Activated T-cell treated with anti-CD3 and anti-CD28 coated beads for 24 hours (primary cell): ENCODE measurements around the gene SEMA4F.
"Not testable (repeated sequence)": the region's sequence is repeated elsewhere in the genome, so short reads cannot be mapped to it uniquely, and the experiment has no call there.

Experiments
- DNase-seq: peaks from one replicate; pipeline ENCODE4 v3.0.0-alpha.2; 2020; ENCODE audit warnings: low read depth

SEMA4F gene, protein sequence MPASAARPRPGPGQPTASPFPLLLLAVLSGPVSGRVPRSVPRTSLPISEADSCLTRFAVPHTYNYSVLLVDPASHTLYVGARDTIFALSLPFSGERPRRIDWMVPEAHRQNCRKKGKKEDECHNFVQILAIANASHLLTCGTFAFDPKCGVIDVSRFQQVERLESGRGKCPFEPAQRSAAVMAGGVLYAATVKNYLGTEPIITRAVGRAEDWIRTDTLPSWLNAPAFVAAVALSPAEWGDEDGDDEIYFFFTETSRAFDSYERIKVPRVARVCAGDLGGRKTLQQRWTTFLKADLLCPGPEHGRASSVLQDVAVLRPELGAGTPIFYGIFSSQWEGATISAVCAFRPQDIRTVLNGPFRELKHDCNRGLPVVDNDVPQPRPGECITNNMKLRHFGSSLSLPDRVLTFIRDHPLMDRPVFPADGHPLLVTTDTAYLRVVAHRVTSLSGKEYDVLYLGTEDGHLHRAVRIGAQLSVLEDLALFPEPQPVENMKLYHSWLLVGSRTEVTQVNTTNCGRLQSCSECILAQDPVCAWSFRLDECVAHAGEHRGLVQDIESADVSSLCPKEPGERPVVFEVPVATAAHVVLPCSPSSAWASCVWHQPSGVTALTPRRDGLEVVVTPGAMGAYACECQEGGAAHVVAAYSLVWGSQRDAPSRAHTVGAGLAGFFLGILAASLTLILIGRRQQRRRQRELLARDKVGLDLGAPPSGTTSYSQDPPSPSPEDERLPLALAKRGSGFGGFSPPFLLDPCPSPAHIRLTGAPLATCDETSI

DNA sequence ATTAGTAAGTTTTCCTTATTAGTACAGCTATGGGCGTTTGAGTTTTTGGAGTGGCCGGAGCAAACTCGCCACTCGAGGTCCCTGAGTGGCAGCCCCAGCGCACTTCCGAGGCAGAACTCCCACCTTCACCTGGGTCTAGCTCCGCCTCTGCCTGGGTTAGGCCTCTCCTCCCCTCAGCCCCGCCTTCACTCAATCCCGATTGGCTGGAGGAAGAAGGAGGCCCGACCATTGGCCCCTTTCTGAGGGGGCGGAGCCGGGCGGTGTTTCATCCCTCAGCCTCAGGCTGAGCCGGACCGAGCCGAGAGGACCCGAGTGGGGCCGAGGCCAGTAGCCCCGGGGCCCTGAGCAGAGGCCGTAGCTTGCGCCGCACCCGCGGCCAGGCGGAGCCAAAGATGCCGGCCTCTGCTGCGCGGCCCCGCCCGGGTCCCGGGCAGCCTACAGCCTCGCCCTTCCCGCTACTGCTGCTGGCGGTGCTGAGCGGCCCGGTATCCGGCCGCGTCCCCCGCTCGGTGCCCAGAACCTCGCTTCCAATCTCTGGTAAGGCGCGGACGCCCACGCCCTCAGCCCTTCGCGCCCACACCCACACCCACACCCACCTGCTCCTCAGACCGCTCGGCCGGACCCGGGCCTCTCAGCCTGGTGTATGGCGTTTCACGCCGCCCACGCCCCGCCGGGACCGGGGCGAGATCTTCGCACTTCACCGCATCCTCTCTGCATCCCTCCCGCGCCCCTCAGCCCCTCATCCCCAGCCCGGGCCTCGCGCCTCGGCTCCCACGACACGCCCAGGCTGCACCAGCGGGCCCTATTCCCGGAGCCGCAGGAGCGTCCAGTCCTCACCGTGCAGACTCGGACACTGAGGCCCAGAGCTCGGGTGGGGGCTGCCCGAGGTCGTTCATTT lies at the start of gene SEMA4F:
TSS of gene SEMA4F (plus strand) at position 263 of the 898 bp plus-strand sequence. CDS start at position 393, 130 bp downstream.
- peak; percentile 91 for DNase-seq

DNA sequence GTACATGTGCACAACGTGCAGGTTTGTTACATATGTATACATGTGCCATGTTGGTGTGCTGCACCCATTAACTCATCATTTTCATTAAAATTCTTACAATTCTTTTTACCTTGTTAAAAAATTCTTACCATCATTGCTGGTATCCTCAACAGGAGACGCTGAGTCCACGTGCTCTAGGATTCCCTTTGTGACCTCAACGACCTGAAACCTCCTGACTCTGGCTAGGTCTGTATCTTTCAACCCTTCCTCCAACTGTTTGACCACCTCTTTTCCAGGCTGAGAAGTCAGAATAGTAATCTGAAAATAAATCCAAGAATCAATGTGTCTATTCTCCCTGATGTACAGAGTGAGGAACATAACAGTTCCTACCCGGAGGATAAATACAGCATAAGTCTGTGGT lies 47.1 kb upstream of the SEMA4F start:
- DNase-seq = no peak

DNA sequence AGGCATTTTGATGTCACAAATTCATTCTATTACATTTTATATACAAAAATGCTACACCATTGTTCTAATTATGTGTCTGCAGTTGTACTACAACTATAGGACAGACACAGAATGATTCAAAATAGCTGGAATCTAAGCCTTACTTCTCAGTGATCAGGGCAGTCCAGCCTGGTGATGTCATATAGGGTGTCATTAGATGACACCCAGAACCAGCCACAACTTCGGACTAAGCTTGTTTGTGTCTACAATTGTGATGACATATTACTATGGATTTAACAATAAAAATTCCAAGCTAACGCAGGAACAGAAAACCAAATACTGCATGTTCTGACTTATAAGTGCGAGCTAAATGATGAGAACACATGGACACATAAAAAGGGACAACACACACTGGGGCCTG lies 36.9 kb upstream of the SEMA4F start:
- DNase-seq = no peak

DNA sequence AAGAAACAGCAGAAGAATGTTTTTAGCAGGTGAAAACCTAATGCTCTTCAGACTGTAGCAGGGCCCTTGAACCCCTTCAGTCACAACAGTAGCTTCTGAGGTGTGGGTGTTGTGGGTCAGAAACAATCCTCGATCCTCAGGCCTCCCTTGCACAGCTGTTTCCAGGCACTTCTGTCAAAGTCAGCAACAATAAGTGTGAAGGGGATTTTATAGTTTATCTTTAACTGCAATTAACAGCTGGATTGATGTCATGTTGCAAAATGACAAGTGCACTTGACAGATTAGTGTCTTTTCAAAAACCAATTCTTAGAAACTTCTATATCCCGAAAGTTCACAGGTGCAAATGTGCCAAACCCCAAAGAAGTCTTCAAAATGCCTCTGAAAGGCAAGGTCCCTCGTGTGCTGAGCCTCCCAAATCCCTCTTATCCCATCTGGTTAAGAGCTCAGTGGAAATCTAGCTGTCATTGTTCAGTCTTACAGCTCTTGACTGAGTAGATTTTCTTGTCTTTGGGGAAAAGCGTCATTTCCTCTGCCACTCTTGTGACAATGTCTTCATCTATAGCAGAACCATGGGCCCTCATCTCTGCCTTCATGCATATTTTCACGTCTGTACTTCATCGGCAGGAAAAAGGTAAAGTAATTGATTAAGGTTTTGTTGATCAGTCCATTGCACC lies 35.5 kb upstream of the SEMA4F start:
- no peak for DNase-seq

DNA sequence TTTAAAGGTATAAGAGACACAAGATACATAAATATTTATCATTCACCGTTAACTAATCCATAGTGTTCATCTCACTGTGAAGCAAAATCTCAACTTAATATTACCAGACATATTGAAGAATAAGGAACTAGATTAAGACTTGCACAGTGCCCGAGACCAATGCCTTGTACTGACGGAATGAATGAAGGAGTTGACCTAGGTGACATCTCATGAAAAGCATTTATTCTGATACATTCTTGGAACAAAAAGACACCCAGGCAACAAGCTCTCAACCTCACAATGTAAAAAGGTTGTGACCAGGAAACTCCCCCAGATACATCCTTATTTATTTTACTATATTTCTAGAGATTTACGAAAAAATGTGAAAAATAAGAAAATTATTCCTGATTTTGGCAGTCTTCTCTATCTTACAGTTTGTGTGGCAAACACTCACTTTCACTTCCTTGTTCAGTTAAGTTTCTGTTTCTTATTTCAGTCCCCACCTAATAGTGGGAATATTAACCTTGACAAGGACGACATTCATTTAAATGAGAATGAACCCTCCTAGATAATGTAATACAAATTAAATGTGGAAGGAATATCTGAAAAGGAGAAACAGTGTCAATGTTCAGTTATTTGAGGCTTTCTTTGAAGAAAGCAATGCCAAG lies 34.3 kb upstream of the SEMA4F start:
- no peak for DNase-seq

DNA sequence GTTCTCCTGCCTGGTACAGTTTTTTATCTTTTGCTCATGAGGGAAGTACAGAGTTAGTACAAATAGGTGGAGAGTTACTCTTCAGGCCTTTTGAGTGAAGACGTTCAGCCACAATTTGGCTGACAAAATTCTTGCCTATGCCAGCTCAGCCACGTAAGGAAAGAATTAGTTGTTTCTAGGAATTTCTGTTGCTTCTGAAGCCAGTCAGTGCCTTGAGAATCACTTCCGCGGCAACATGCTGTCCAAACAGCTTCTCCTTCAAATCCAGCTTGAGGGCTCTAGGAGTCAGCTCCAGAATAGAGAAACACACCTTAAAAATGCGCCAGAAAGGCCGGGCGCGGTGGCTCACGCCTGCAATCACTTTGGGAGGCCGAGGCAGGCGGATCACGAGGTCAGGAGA lies 33.4 kb upstream of the SEMA4F start:
- no peak for DNase-seq

DNA sequence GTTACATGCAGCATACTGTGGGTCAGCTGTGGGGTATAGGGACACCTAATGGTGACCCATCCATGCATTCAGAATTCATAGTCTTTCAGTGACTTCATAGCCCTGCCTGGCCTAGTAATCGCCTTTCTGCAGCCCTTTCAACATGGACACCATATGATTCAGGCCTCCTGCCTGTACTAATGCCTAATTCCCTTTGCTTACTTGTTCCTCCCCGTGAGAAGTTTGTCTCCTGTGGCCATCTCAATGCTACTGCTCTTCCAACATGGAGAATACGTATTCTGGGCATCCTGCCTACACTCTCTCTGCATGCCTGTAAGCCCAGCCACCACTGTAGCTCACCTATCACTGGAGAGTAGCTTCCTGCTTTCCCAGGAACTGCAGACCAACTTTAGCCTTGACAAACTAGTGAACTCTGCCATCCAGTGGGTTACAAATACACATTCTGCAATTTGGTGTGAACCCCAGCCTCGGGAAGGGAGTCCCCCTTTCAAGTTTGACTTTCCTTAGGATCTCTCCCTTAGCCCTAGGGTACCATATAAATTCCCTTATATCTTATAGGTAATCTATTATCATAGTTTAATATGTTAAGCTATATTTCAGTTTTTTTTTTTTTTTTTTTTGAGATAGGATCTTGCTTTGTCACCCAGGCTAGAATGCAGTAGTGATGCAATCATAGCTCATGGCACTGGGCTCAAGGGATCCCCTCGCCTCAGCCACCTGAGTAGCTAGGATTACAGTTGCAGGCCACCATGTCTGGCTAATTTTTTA lies 28.2 kb upstream of the SEMA4F start:
- DNase-seq = no peak

DNA sequence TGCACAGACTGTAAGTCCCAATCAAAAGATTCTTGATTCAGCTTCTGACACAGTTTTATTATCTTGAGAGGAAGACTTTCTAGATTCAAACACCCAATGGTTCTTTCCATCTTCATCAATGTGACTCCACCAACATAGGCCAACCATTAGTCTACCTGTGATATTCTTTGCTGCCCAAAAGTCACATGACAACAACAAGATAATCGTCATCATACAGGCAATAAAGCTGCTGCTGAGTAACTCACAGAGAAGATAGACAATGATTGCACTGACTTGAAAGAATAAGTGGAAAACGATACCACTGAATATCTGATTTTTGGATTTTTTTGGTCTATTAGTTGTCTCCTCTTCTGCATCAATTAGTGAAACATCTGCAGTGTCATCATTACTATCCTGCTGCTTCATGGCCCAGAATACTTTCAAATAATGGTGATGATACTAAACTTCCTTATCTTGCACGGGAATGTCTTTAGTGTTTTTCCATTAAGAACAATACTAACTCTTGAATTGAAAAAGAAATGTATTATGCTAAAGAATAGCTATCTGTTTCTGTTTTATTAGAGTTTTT lies 25.4 kb upstream of the SEMA4F start:
- DNase-seq = no peak

DNA sequence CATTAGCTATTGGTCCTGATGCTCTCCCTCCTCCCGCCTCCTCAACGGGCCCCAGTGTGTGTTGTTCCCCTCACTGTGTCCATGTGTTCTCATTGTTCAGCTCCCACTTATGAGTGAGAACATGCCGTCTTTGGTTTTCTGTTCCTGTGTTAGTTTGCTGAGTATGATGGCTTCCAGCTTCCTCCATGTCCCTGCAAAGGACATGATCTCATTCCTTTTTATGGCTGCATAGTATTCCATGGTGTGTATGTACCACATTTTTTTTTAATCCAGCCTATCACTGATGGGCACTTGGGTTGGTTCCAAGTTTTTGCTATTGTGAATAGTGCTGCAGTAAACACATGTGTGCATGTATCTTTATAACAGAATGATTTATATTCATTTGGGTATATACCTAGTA lies 23.6 kb upstream of the SEMA4F start:
- DNase-seq = not testable (repeated sequence)

DNA sequence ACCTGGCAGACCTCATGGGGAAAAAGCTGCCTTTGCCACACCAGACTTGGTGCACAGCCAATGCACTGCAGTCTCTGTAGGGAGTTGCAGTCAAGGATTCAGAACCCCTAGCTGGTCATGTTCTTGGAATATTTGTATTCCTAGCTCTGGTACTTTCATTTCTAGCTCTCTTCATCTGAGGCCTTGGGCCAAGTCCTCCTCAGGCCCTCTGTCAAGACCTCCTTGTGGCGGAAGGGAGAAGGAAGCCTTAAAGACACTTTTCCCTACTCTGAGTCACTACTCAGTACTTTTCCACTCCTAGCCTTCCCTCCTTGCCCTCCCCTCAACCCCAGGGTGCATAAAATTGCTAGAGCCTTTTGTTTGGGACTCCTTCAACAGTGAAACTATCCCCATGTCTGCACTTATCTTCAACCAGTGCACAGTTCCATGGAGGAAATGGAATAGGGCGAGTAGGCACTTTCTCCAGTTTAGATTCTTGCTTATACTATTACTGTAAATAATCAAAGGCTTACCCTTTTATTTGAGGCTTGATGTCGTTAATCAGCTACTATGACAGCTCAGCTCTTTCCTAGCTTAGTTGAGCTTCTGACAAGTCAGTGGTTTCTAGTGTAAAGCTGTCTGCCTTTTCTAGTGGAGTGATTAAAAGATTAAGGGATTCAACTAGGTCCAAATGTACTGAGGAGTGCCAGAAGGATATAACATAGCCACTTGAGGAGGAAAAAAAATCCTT lies 21.7 kb upstream of the SEMA4F start:
- no peak for DNase-seq

DNA sequence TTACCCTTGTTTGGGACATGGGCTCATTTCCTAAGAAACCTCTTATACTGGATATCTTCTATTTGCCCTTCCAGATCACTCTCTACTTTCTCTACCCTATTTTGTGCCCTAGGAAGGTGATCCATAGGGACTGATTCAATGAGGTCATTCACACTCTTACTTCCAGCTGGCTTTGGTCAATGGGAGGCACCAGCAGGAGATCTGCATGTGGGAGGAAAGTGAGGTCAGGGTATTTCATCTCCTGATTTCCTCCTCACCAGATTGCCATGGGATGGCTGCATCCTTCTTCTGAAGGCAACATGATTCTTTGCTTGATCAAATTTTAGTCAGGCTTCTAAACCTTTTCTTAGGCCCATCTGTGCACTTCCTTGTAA lies 21.1 kb upstream of the SEMA4F start:
- no peak for DNase-seq

DNA sequence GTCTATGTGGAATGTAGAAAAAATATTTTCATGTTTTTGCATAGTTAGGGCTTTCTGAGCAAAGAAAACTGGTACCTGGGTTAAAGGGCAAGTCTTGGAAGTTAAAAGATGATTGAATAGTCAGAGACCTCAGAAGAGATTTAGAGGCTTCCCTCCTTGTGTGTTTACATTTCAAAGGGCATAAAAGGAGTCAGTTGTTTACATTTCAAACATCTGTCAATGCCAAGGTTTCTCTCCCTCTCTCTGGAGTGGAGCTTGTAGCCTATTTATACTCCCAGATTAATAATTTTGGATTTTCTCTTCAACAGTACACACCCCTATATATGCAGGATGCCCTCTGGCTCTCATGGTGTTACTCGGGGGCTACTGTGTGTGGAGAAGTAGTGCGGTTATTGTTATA lies 14.5 kb upstream of the SEMA4F start:
- DNase-seq = no peak

DNA sequence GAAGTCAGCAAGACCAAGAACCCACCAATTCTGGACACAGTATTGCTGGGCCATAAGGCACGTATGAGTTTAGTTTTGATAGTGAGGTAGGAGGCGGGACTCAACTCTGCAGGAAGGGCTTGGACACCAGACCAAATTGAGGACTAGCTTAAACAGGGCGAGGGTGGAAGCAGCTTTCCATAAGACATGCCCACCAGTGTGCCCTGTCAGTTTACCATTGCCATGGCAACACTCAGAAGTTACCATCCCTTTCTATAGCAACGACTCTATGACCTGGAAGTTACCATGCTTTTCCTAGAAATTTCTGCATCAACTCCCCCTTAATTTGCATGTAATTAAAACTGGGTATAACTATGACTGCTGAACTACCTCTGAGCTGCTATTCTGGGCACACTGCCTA lies 8.7 kb upstream of the SEMA4F start:
- no peak for DNase-seq

DNA sequence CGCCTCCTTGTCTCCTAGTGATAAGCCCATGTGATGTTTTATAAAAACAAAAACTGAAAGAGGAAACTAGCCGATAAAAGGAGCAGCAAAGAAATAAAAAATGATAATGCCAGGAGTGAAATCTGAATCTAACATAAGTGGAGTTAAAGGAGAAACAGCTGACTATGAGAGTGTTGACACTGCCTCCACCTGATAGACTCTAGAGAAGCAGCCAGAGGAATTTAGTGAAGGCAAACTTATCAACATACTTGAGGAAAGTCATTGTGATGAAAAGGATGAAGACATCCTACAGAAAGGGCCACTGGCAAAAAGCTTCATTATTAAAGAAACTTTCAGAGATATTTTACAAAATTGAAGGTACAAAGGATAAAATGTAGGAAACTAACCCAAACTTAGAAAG lies 7.8 kb upstream of the SEMA4F start:
- no peak for DNase-seq

DNA sequence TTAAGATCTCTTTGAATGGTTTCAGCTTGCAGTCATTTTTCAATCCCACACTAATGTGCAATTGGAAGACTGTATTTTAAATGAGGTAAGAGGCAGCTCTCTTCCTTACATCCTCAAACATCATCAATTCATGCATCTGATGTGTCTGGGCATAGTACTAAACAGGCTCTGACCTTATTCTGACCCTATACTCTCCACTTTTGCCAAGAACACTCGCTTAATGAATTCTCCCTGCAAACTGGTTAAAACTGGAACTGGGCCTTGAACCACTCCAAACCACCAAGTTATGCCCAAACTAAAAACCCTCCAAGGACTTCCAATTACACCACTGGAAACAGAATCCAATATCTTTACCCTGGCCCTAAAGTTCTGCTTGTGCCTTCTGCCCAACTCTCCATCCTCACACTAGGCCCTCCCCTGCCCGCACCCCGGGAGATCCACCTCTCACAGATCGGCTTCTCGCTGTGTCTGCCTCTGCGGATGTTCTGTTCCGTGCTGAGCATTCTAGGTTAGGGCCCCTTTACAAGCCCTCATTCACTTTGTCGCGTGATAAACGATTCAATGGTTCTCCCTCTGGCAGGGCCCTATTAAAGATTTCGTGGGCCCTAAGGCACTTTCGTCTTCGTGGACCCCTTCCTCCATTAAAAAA lies 7.1 kb upstream of the SEMA4F start:
- DNase-seq = no peak

DNA sequence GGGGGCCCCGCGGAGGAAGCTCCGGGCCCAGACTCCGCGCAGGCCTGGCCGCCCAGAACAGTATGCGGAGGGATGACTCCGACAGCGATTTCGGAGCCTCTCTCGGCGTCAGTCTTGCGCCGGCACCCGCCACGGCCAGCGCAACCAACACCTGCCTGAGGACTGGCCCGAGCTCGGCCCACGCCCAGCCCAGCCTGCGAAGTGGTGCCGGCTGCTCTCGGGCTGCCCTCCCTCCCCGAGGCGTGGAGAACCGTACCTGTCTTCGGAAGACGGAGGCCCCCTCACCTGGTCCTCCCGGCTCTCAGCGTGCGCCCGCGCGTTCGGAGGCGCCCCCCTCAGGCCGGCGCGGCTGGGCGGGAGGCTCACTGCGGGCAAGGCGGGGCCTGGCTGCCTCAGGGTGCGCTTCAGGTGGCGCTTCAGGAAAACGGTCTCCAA lies 6.0 kb upstream of the SEMA4F start, which contains the start of gene M1AP:
TSS of gene M1AP (minus strand) at position 322 of the 435 bp plus-strand sequence. CDS start 8,055 bp downstream, outside the sequence.
- no peak for DNase-seq

DNA sequence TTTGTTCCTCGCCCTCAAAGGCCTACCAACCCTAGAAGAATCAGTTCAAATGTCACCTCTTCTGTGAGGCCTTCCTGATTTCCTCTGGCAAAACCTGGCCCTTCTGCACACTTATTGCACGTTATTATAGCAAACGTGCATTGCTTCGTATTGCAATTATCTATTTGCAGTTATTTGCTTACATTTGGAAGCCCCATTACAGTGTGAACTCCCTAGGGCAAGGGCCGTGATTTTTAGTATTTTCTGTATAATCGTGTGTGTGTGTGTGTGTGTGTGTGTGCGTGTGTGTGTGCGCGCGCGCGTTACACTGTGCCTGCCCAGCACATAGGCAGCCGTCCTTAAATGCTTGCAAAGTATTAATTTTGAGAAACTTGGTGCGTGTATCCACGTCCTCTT lies 460 bp upstream of the SEMA4F start:
- no peak for DNase-seq

DNA sequence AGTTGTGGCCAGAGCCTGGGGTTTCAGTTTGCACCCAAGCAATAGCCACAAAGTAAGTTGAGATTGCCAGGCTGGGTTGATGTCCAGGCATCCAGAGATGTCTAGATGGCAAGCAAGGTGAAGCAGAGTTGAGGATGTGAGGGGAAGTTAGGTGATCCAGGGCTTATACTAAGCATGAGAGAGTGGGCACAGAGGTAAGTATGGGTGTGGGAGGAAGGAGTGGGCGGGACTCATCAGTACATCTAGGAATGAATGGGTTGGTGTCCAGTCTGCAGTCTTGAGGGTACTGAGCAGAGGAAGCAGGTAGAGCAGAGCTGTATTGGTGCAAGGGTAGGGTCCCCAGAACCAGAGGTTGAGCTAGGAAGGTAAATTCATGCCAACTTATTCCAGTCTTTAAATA lies 1.5 kb downstream of the SEMA4F start:
- DNase-seq = no peak

DNA sequence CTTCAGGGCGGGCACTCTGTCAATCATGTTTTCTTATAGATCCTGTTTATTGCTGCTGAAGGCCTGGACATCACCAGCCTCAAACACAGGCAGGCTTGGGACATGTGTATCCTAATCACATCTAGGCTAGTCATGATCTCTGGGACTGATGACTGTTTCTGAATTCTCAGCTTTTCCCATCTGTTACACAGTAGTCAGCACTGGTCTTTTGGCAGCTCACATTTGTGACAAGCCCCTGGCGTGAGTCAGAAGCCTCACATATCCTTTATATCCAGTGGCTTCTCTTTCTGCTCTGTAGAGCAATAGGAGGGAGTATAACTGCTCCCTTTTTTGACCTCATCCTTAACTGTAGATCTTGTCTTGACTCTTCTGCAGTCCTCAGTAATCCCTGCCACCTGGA lies 4.5 kb downstream of the SEMA4F start:
- no peak for DNase-seq
